ENCODE results near the gene EGFL7. TPM values are rescaled to one million over a fixed set of nuclear protein-coding genes. Genes with fewer than 3 reads are reported as not detected.

EGFL7 gene
- total RNA-seq, 1 experiment from 2014 or later, result 54.6 TPM

GRCh38 chr9:136661641-136662325 is 933 bp upstream of the EGFL7 start:
- DNase-seq (ENCODE audit: low spot score) (no peak), ATAC-seq (no peak)
- POLR2A ChIA-PET, result no interaction called here
- no peak overlapping the region for H3K4me3 Mint-ChIP-seq
- no peaks in the 10 kb centered on the region; the same call in 1 of the 2 replicates for H3K27me3 Mint-ChIP-seq (ENCODE audit: low read depth)
- no peak for TF ChIP-seq ZNF219 (CRISPR knock-in tag; IDR thresholded peaks at IDR 0.05; ENCODE audit: borderline replicate concordance)
- no peak for TF ChIP-seq ZSCAN18 (CRISPR knock-in tag; IDR thresholded peaks at IDR 0.05)
- no peak for TF ChIP-seq EMX1 (CRISPR knock-in tag; IDR thresholded peaks at IDR 0.05)
- TF ChIP-seq MLX (CRISPR knock-in tag; IDR thresholded peaks at IDR 0.05), result no peak
- TF ChIP-seq CBFB (CRISPR knock-in tag; IDR thresholded peaks at IDR 0.05; ENCODE audit: low read depth), result no peak
- no peak for TF ChIP-seq NR3C1 (CRISPR knock-in tag; conservative IDR thresholded peaks at IDR 0.05; ENCODE audit: low read depth)
- TF ChIP-seq NR1H2 (CRISPR knock-in tag; IDR thresholded peaks at IDR 0.05), result no peak
- no peak for TF ChIP-seq CDX4 (CRISPR knock-in tag; IDR thresholded peaks at IDR 0.05; ENCODE audit: borderline replicate concordance)
- TF ChIP-seq, protein P1, sequence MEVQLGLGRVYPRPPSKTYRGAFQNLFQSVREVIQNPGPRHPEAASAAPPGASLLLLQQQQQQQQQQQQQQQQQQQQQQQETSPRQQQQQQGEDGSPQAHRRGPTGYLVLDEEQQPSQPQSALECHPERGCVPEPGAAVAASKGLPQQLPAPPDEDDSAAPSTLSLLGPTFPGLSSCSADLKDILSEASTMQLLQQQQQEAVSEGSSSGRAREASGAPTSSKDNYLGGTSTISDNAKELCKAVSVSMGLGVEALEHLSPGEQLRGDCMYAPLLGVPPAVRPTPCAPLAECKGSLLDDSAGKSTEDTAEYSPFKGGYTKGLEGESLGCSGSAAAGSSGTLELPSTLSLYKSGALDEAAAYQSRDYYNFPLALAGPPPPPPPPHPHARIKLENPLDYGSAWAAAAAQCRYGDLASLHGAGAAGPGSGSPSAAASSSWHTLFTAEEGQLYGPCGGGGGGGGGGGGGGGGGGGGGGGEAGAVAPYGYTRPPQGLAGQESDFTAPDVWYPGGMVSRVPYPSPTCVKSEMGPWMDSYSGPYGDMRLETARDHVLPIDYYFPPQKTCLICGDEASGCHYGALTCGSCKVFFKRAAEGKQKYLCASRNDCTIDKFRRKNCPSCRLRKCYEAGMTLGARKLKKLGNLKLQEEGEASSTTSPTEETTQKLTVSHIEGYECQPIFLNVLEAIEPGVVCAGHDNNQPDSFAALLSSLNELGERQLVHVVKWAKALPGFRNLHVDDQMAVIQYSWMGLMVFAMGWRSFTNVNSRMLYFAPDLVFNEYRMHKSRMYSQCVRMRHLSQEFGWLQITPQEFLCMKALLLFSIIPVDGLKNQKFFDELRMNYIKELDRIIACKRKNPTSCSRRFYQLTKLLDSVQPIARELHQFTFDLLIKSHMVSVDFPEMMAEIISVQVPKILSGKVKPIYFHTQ (CRISPR knock-in tag; IDR thresholded peaks at IDR 0.05), result no peak
- TF ChIP-seq, protein P2, sequence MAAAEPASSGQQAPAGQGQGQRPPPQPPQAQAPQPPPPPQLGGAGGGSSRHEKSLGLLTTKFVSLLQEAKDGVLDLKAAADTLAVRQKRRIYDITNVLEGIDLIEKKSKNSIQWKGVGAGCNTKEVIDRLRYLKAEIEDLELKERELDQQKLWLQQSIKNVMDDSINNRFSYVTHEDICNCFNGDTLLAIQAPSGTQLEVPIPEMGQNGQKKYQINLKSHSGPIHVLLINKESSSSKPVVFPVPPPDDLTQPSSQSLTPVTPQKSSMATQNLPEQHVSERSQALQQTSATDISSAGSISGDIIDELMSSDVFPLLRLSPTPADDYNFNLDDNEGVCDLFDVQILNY (CRISPR knock-in tag; IDR thresholded peaks at IDR 0.05), result no peak
- TF ChIP-seq JUN (CRISPR knock-in tag; IDR thresholded peaks at IDR 0.05), result no peak
- no peak for TF ChIP-seq FOXP1 (CRISPR knock-in tag; IDR thresholded peaks at IDR 0.05; ENCODE audit: borderline replicate concordance)
- TF ChIP-seq ESRRA (CRISPR knock-in tag; IDR thresholded peaks at IDR 0.05; ENCODE audit: borderline replicate concordance), result no peak
- TF ChIP-seq MYBL2 (CRISPR knock-in tag; IDR thresholded peaks at IDR 0.05), result no peak
- TF ChIP-seq ZNF532 (CRISPR knock-in tag; IDR thresholded peaks at IDR 0.05; ENCODE audit: borderline replicate concordance), result no peak
- TF ChIP-seq ATF6 (CRISPR knock-in tag; IDR thresholded peaks at IDR 0.05), result no peak
- no peak for TF ChIP-seq FOXJ3 (CRISPR knock-in tag; IDR thresholded peaks at IDR 0.05; ENCODE audit: borderline replicate concordance)
- no peak for TF ChIP-seq SMAD3 (CRISPR knock-in tag; IDR thresholded peaks at IDR 0.05; ENCODE audit: borderline replicate concordance)
- TF ChIP-seq ZNF232 (CRISPR knock-in tag; IDR thresholded peaks at IDR 0.05), result no peak
- H3K36me3 Mint-ChIP-seq, result no peaks in the 10 kb centered on the region
- no peak overlapping the region for H3K27ac Mint-ChIP-seq
- peaks cover 3% of the 10 kb centered on the region; the same call in 1 of the 2 replicates for H3K4me1 Mint-ChIP-seq
- H3K9me3 Mint-ChIP-seq, result no peaks in the 10 kb centered on the region
- CTCF ChIA-PET, result interaction anchor here (1.2 to 2.4 kb wide), 2 partner anchors 10 to 299 kb away, joined by 3 to 16 read pairs; no protein-coding TSS in a partner anchor
